NCI-H69 (cell line): ENCODE results near the gene KHK.

ENCODE experiments used
- DNase-seq: peaks from one replicate; lab custom pipeline; 2025; lab: John Stamatoyannopoulos, UW

Gene KHK

DNA sequence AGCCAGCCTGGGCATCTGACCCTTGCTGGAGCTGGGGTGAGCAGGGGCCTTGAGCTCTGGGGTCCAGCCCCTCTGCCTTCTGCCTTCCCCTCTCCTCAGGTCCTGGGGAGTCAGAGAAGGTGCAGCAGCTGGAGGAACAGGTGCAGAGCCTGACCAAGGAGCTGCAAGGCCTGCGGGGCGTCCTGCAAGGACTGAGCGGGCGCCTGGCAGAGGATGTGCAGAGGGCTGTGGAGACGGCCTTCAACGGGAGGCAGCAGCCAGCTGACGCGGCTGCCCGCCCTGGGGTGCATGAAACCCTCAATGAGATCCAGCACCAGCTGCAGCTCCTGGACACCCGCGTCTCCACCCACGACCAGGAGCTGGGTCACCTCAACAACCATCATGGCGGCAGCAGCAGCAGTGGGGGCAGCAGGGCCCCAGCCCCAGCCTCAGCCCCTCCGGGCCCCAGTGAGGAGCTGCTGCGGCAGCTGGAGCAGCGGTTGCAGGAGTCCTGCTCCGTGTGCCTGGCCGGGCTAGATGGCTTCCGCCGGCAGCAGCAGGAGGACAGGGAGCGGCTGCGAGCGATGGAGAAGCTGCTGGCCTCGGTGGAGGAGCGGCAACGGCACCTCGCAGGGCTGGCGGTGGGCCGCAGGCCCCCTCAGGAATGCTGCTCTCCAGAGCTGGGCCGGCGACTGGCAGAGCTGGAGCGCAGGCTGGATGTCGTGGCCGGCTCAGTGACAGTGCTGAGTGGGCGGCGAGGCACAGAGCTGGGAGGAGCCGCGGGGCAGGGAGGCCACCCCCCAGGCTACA is 4.4 kb upstream of the KHK start:
- DNase-seq, result no peak

- no peak for DNase-seq
These were observed 3.7 kb upstream of the KHK start for GRCh38 chr2:27082773-27083409.

- no peak for DNase-seq
These were observed 2.9 kb upstream of the KHK start for GRCh38 chr2:27083410-27084296.

DNA sequence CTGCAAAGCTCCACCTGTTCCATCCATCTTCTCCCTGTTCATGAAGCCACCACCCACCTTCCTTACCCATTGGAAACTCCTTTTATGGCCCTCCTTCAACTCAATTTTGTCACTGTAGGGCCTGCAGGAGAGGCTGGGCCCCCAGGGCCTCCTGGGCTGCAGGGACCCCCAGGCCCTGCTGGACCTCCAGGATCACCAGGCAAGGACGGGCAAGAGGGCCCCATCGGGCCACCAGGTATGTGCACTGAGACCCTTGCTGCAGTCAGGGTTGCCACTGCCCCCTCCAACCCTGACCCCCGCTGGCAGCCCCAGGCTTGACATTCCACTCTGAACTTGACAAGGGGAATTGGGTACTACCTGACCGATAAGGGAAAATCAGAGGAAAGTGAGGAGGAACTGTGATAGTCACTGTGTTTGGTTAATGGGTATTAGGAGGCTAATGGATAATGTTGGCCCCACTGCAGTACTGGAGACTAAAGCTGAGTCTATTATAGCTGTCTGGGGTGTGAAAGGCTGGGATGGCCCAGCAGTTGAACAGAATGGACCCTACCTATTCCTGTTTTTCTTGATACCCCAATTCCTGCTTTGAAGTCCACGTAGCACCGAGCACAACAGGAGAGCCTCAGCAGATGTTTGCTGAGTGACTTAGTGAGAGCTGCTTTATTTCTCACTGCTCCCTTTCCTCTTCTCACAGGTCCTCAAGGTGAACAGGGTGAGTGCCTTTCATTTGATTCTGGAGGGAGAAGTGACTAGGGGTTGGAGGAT is 2.1 kb upstream of the KHK start:
- DNase-seq, result no peak

DNA sequence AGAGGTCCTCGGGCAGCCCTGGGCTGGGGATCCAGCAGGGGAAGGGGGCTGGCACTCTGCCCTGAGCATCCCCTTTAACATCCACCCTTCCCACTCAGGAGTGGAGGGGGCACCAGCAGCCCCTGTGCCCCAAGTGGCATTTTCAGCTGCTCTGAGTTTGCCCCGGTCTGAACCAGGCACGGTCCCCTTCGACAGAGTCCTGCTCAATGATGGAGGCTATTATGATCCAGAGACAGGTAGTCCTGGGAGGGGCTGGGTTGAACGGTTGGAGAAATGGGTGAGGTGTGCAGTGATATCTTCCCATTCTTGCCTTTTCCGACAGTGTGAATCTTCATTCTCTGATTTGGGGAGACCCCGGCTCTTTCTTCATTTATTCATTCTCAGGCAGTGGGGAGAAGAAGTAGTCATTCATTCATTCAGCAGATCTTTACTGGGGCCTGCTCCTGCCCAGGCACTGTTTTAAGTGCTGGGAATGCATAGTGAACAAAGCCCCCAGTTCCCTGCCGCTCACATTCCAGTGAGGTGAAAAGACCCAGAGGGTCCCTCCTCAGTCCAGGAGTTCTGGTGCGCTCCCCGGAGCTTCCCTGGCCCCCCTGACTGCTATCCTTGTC is 1.4 kb upstream of the KHK start:
- no peak for DNase-seq

GRCh38 chr2:27085673-27086089 is 891 bp upstream of the KHK start:
- peak; percentile 49 for DNase-seq

- DNase-seq, result peak; percentile 91
These were observed 365 bp upstream of the KHK start for GRCh38 chr2:27086090-27086723.

- DNase-seq, result no peak
These were observed 1.3 kb downstream of the KHK start for GRCh38 chr2:27087823-27088410.

DNA sequence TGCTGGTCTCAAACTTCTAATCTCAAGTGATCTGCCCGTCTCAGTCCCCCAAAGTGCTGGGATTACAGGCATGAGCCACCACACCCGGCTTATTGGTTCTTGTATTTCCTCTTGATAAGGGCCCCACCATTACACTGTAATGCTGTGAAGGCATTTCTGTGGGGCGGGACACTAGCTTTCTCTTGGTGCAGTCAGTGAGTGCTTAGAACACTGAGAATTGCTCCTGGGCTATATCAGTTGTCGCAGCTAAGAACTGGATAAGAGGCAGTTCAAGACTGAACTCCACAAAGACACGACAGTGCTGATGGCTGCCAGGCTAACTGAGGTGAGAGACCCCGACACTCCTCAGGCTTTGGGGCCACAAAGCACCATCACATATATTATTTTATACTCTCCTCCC is 2.1 kb downstream of the KHK start:
- no peak for DNase-seq

GRCh38 chr2:27089111-27089954 is 2.8 kb downstream of the KHK start:
- no peak for DNase-seq

- DNase-seq, result no peak
These were observed 5.4 kb downstream of the KHK start for GRCh38 chr2:27091746-27092695.

GRCh38 chr2:27092696-27093429 is 6.3 kb downstream of the KHK start:
- DNase-seq, result no peak

- no peak for DNase-seq
These were observed 7.1 kb downstream of the KHK start for GRCh38 chr2:27093430-27094352.

GRCh38 chr2:27094353-27094984 is 7.9 kb downstream of the KHK start:
- no peak for DNase-seq

GRCh38 chr2:27095427-27095744 is 8.8 kb downstream of the KHK start:
- no peak for DNase-seq
